Lower leg skin (tissue), 3 donors: ENCODE measurements around the gene KAT6B.

Experiments used
- POLR2A ChIP-seq, 2 donors: fragments of 450-650 bp; IDR thresholded peaks; one replicate each; pipeline ENCODE4 v1.6.1; 2016 to 2017; ENCODE audit warnings: antibody characterized with exemption in 2 of 2, mild to moderate bottlenecking in 1 of 2, moderate library complexity in 1 of 2
- TF ChIP-seq, protein P1 (sequence below), 3 donors: fragments of 450-650 bp; IDR thresholded peaks; one replicate each; pipeline ENCODE4 v1.5.1; 2016; ENCODE audit warnings: antibody characterized with exemption in 3 of 3, mild to moderate bottlenecking in 3 of 3, moderate library complexity in 2 of 3

DNA sequence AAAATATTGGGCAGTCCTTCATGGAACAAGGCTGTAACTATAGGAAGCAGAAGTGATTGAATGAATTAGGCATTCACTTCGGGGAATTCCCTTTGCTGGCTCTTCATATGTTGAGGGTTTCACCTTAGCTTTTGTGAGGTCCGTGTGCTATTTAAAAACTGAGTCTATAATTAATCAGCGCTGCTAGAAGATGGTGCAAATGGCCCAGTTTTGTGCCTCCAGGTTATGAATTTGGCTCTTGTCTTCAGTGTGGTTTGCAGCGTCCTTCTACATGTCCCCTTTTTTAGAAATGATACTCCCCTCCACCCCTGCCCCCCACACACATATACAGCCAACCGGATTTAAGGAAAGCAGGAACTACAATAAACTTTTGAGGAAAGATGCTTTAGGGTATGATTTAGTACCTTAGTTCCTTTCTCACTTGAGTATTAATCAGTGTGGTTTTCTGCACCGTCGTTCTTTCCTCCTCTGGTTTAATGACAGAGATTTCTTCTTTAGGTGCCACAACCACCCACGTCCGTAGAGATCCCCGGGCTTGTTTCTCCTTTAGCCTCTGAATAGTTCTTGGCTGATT, 174.4 kb downstream of the KAT6B start:
- TF ChIP-seq, protein P1, sequence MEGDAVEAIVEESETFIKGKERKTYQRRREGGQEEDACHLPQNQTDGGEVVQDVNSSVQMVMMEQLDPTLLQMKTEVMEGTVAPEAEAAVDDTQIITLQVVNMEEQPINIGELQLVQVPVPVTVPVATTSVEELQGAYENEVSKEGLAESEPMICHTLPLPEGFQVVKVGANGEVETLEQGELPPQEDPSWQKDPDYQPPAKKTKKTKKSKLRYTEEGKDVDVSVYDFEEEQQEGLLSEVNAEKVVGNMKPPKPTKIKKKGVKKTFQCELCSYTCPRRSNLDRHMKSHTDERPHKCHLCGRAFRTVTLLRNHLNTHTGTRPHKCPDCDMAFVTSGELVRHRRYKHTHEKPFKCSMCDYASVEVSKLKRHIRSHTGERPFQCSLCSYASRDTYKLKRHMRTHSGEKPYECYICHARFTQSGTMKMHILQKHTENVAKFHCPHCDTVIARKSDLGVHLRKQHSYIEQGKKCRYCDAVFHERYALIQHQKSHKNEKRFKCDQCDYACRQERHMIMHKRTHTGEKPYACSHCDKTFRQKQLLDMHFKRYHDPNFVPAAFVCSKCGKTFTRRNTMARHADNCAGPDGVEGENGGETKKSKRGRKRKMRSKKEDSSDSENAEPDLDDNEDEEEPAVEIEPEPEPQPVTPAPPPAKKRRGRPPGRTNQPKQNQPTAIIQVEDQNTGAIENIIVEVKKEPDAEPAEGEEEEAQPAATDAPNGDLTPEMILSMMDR (IDR thresholded peaks at IDR 0.05): no peak
- no peak for TF ChIP-seq POLR2A (IDR thresholded peaks at IDR 0.05)
